H1 (cell line): Measurements from ENCODE around the gene GRID1. TPM values are rescaled to one million over a fixed set of nuclear protein-coding genes. Genes with fewer than 3 reads are reported as not detected.

Experiments used
- TAF7 ChIP-seq: optimal IDR thresholded peaks from 2 replicates; pipeline ENCODE3; 2011; ENCODE audit warnings: low read depth, mild to moderate bottlenecking, inconsistent platforms, low read length, moderate library complexity, borderline replicate concordance
- polyA plus RNA-seq, 7 experiments: library from polyadenylated mRNA; depleted of rRNA in 3 of 7; stranded (reverse) in 5 of 7; unstranded in 2 of 7; fragments of >200 nt in 5 of 7; fragments of 200-250 nt in 2 of 7; gene quantifications; 1 replicate in 5 of 7; 2 replicates in 1 of 7; 4 replicates in 1 of 7; pipeline versions ENCODE4 v1.2.1 to v1.2.3, GENCODE V29; 2011 to 2013; ENCODE audit warnings: missing spikeins in 2 of 7, mixed read lengths in 2 of 7
- total RNA-seq: library from RNA; stranded (reverse); fragmentation: NEBNext Ultra II Directional; extraction: Animal tissue kit (Norgen Biotek cat#: 25700); gene quantifications from 2 replicates; pipeline ENCODE4 v1.2.1, GENCODE V29; 2021
- TF ChIP-seq, protein P1 (sequence below): IDR thresholded peaks from 2 replicates; pipeline ENCODE4 v1.6.1; 2012; ENCODE audit warnings: inconsistent platforms

The GRID1 gene
- total and polyA plus RNA-seq, 2 of the 8 experiments (the other 6 are each of a cell fraction or from before 2014, with no cell fraction given): 0.22 to 0.30 TPM

DNA sequence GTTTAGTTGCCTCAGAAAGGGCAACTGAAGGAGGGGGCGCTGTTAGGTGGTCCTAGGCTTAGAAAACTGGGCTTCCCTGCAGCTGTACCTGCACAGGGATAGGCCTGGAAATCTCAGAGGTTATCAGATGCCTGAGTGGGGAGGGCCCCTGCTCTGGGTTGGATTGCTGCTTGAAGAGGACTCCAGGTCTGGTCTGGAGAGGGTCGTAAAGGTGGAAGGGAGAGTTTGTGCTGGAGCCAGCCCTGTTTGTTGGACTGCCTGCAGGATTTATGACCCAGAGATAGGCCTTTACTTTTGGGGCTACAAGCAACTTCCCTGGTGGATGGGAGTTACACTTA, 765.9 kb downstream of the GRID1 start (continued):
- TF ChIP-seq TAF7: no peak
- TF ChIP-seq, protein P1, sequence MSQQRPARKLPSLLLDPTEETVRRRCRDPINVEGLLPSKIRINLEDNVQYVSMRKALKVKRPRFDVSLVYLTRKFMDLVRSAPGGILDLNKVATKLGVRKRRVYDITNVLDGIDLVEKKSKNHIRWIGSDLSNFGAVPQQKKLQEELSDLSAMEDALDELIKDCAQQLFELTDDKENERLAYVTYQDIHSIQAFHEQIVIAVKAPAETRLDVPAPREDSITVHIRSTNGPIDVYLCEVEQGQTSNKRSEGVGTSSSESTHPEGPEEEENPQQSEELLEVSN: no peak
